ENCODE measurements around the gene C1orf198.

DNA sequence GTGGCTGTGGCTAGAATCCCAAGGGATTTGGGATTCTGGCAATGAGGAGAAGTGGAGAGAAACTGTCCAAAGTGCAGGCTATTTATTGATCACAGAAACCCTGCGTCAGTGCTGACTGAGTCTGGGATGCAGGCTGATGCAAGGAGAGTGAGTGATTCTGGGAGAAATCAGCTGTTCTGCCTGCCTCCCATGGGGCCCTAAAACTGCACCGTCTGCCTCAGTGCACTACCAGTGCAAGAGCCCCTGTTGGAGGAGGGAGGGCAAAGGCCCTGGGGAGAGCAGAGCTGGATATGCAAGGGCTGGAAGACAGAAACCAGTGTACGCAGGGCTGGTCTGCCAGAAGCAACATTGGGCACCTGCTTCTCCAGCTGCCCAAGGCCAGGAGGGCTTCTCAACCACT lies 42.6 kb downstream of the C1orf198 start:
- TF ChIP-seq EZH2 (IDR thresholded peaks at IDR 0.05) (no peak), SP1 (IDR thresholded peaks at IDR 0.05; ENCODE audit: low read depth) (no peak)
- TF ChIP-seq, protein P1, sequence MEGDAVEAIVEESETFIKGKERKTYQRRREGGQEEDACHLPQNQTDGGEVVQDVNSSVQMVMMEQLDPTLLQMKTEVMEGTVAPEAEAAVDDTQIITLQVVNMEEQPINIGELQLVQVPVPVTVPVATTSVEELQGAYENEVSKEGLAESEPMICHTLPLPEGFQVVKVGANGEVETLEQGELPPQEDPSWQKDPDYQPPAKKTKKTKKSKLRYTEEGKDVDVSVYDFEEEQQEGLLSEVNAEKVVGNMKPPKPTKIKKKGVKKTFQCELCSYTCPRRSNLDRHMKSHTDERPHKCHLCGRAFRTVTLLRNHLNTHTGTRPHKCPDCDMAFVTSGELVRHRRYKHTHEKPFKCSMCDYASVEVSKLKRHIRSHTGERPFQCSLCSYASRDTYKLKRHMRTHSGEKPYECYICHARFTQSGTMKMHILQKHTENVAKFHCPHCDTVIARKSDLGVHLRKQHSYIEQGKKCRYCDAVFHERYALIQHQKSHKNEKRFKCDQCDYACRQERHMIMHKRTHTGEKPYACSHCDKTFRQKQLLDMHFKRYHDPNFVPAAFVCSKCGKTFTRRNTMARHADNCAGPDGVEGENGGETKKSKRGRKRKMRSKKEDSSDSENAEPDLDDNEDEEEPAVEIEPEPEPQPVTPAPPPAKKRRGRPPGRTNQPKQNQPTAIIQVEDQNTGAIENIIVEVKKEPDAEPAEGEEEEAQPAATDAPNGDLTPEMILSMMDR (IDR thresholded peaks at IDR 0.05 in 2 of 3, conservative IDR thresholded peaks at IDR 0.05 in 1 of 3; ENCODE audit: borderline replicate concordance in 1 of 3, insufficient read depth in 1 of 3, low read depth in 2 of 3, low read length in 2 of 3), result no peak

Measured in HCT116 (cell line).